Skin epidermis (tissue), 12 donors: ENCODE measurements around the gene A4GNT.
"Not testable (repeated sequence)": the region's sequence is repeated elsewhere in the genome, so short reads cannot be mapped to it uniquely, and the experiment has no call there.

Experiments used
- H3K27ac ChIP-seq, 21 experiments: fragments of 200-600 bp; sonication (generic) in 11 of 21; one replicate each; pipeline ENCODE4 v1.5.0; 2020; ENCODE audit warnings: mild to moderate bottlenecking in 3 of 21, inconsistent platforms in 2 of 21, moderate library complexity in 2 of 21
- H3K4me3 ChIP-seq, 7 experiments: fragments of 200-600 bp; sonication (generic) in 2 of 7; one replicate each; pipeline ENCODE4 v1.5.0; 2020; ENCODE audit warnings: inconsistent platforms in 2 of 7, mild to moderate bottlenecking in 2 of 7, moderate library complexity in 1 of 7

A4GNT gene

DNA sequence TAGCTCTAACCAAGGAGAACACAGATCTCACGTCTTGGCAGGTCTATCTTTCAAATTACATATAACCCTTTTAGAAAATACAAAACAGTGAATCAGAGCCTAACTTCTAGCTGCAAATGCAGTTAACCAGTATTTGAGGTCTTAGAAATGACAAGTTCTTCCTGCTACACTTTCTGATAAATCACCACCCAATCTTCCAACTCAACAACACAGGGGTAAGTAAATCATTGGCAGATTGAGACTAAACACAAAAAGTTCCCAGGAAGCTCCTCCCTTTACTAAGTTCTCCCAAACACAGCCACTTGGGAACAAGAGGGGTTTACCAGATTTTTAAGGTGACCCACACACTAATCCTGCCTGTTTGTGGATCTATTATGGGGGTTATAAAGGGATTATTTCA lies at the start of gene A4GNT:
Gene A4GNT (minus strand): TSS at position 152 of the 400 bp plus-strand sequence. CDS start 1,134 bp downstream, outside the sequence.
- Histone ChIP-seq H3K4me3 (no peak within 1 kb of the TSS), H3K27ac (no peak within 1 kb of the TSS)

- no peak overlapping the region for H3K4me3 ChIP-seq
- H3K27ac ChIP-seq: no peak overlapping the region
These were observed 48.3 kb upstream of the A4GNT start for GRCh38 chr3:138180375-138181029.

DNA sequence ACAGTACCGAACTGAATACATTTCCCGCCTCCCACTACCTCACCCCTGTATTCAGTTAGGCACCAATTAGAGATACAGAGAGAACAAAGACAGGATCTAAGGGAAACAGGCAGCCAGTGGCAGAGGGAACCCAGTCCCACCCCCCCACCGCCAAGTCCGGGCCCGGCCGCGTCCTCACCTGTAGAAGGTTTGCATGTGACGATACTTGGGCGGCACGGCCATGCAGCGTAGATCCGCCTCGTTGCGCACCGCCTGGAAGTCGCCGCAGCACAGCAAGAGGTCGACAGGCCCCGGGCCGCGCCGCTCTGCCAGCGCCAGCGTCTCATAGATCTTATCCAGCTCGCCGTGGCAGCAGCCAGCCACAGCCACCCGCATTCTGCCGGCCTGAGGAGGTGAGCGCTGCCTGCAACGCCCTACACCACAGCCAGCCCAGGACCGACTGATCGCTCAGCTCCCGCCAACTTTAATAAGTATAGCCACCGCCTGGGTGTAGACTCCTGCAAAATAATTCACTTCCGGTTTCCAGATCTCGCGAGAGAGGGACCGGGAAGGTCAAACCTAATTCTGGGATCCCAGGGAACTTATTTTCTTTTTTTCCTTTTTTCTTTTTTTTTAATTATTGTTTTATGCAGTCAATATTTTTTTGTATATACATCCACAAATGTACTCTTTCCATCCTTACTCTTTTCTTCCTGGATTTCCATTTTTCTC lies 42.4 kb upstream of the A4GNT start, which contains the start of gene DBR1:
Gene DBR1 (minus strand): TSS at position 501 of the 711 bp plus-strand sequence. CDS start 126 bp downstream, at position 375.
- Histone ChIP-seq H3K27ac (peak within 1 kb of the TSS; percentile 50 to 92 (median 83)), H3K4me3 (peak within 1 kb of the TSS; percentile 51 to 97 (median 72))

DNA sequence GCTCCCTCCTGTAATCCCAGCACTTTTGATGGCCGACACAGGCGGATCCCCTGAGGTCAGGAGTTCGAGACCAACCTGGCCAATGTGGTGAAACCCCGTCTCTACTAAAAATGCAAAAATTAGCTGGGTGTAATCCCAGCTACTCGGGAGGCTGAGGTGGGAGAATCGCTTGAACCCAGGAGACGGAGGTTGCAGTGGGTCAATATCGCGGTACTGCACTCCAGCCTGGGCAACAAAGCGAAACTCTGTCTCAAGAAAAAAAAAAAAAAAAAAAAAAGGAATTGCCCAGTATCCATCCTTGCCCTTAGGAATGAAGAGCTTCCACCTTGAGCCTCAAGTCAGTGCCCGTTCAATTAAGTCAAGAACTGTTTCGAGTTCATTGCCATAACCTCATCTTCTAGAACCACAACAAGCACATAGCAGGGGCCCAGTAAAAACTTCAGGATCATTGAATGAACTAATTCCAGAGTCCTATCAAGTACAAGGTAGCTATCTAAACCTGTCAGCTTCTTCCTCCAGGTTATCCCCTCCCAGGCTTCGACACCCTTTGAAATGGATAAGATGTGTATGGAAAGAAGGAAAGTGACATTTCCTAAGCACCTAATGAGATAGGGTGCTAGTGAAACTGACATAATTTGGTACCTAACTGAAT lies 41.7 kb upstream of the A4GNT start:
- peak overlapping the region in 19 of 21 experiments; percentile 71 to 92 (median 83) for H3K27ac ChIP-seq

DNA sequence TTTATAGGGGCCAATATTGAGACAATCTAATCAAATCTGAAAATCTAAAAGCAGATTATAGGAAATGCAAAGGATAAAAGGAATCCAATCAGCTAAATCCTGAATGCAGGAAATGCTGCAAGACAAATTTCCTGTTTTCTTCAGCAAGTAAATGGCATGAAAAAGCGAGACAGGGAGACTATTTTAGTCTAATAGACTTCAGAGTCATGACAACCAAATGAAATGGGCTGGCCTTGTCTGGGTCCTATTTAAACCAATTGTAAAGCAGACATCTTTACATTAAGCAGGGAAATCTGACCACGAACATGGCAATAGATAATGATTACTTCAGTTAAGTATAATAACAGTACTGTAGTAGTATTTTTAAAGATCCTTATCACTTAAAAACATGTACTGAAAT lies 40.4 kb upstream of the A4GNT start:
- Histone ChIP-seq H3K27ac (no peak overlapping the region), H3K4me3 (no peak overlapping the region)

More for the DNA sequence above, 41.7 kb upstream of the A4GNT start:
- H3K4me3 ChIP-seq: peak overlapping the region; percentile 51 to 97 (median 72)

DNA sequence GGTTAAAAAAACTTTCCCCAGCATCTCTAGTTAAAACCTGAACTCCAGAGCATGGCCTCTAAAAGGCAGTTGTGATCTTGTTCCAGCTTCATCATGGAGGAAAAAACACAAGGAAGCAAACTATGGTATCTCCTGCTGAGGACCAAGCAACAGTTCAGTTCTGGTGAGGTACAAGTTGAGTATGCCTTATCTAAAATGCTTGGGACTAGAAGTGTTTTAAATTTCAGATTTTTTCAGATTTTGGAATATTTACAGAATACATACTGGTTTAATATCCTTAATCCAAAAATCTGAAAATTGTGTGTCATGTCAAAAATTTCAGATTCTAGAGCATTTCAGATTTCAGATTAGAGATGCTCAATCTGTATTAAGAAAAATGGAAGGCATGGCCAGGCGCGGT lies 32.9 kb upstream of the A4GNT start:
- Histone ChIP-seq H3K4me3 (no peak overlapping the region), H3K27ac (no peak overlapping the region)

DNA sequence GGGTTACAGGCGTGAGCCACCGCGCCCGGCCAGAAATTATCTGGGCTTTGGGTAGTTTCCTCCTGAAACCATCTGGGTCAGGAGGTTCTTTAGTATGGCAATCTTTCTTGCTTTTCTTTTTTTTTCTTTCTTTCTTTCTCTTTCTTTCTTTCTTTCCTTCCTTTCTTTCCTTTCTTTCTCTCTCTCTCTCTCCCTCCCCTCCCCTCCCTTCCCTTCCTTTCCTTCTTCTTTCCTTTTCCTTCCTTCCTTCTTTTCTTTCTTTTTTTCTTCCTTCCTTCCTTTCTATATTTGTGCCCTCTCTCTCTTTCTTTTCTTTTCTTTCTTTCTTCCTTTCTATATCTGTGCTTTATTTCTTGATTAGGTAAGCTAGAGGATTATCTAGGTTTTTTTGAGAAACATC lies 25.6 kb upstream of the A4GNT start:
- Histone ChIP-seq H3K27ac (no peak overlapping the region), H3K4me3 (no peak overlapping the region)

DNA sequence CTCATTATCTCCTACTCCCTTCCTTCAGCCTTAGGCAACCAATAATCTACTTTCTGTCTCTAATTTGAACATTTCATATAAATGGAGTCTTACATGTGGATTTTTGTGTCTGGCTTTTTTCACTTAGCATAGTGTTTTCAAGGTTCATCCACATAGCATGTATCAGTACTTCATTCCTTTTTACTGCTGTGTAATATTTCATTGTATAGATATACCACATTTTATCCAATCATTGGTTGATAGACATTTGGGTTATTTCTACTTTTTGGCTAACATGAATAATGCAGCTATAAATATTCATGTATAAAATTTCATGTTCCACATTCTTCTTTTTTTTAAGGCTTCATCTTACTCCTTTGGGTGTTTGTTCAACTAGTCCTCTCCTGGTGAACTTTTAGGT lies 22.3 kb upstream of the A4GNT start:
- H3K27ac ChIP-seq: no peak overlapping the region
- no peak overlapping the region for H3K4me3 ChIP-seq

DNA sequence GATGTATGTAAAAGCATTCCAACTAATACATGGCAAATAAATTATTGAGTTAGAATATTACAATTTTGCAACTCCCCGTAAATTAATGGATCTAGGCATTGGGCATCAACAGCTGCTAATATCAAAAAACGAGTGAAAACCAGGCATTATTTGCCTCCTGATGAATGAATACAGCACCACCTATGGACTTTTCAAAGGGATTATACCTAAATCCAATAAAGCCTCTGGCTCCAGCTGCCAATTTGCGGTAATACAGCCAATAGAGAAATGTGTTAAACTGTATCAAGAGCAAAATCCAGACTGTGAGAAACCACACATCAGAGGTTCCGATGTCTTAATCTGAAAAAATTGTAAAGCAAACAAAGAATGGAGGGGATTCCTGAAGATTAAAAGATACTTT lies 16.3 kb upstream of the A4GNT start:
- Histone ChIP-seq H3K4me3 (no peak overlapping the region), H3K27ac (no peak overlapping the region)

DNA sequence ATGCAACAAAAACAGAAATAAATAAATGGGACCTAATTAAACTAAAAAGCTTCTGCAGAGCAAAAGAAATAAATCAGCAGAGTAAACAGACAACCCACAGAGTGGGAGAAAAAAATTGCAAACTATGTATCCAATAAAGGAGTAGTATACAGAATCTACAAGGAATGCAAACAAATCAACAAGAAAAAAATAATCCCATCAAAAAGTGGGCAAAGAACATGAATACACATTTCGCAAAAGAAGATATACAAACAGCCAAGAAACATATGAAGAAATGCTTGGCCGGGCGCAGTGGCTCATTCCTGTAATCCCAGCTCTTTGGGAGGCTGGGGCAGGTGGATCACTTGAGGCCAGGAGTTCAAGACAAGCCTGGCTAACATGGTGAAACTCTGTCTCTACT lies 10.0 kb upstream of the A4GNT start:
- H3K27ac ChIP-seq, H3K4me3 ChIP-seq: not testable (repeated sequence)

GRCh38 chr3:138140940-138141339 lies 8.8 kb upstream of the A4GNT start:
- H3K4me3 ChIP-seq: no peak overlapping the region
- H3K27ac ChIP-seq: no peak overlapping the region

DNA sequence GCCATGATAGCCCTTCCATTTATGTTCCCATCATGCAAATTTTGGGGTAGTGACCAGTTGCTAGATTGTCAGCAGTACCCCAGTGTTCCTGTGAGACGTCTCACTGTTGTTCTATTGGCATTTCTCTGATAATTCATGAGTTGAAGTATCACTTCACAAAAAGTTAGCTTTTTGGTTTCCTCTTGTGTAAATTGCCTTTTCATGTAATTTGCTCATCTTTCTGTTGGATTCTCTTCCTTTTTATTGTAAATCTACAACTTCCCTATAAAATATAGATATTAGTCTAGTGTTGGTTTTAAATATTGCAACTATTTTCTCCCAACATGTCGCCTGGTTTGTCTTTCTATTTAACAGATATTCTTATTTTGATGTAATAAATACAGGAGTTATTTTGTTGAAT lies 7.5 kb upstream of the A4GNT start:
- H3K4me3 ChIP-seq: no peak overlapping the region

DNA sequence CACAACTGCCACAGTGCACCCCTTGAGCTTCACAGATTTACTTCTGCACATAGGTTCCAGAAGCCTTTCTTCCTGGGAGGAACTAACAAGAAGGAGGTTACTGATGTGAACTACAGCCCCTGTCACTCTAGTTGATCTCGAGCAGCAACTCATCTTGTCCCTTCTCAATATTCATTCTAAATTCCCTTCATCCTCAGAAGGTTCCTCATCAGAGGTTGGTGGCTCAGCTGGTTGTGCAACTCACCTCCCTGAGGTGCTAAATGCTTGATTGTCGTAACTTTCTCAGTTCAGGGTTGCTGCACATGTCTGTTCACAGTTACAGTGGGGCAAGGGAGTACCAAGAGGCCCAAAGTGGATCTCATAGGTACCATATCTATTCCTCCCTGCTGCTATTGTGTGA lies 5.7 kb upstream of the A4GNT start:
- Histone ChIP-seq H3K27ac (peak overlapping the region in 1 of 21 experiments; percentile 29), H3K4me3 (no peak overlapping the region)

More for the DNA sequence above, 7.5 kb upstream of the A4GNT start:
- no peak overlapping the region for H3K27ac ChIP-seq

- H3K27ac ChIP-seq: peak overlapping the region in 6 of 21 experiments; percentile 45 to 59 (median 47)
- H3K4me3 ChIP-seq: no peak overlapping the region
These were observed 4.0 kb upstream of the A4GNT start for GRCh38 chr3:138136201-138136600.

DNA sequence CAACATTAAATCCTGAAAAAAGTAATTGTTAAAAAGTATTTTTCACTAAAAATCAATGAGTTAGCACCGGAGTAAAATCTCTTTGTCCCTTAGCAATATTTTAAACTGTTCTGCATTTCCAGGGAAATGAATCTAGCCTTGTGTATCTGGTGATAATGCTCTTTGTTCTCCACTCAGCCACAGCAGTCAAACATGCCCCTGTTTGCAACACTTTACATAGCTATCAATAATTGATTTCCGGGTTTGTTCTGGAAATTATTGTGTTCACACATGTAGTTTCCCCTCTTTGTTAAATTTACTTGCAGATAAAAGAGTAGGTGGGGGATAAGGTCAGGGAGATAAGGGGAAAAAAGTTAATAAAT lies 3.6 kb upstream of the A4GNT start:
- Histone ChIP-seq H3K27ac (peak overlapping the region in 6 of 21 experiments; percentile 41 to 59 (median 46)), H3K4me3 (no peak overlapping the region)

GRCh38 chr3:138135146-138135832 lies 3.1 kb upstream of the A4GNT start:
- Histone ChIP-seq H3K27ac (peak overlapping the region in 6 of 21 experiments; percentile 41 to 59 (median 46)), H3K4me3 (no peak overlapping the region)

- no peak overlapping the region for H3K27ac ChIP-seq
- no peak overlapping the region for H3K4me3 ChIP-seq
These were observed 4.4 kb downstream of the A4GNT start for GRCh38 chr3:138127636-138128365.

- Histone ChIP-seq H3K4me3 (no peak overlapping the region), H3K27ac (peak overlapping the region in 14 of 21 experiments; percentile 4 to 78 (median 44))
These were observed 6.5 kb downstream of the A4GNT start for GRCh38 chr3:138125548-138126221.
